KMS-11 (cell line): ENCODE results near the gene ITPR1.

ENCODE experiments used
- H2AFZ ChIP-seq: fragments of 200-600 bp; sonication (generic); 2 replicates; pipeline ENCODE4 v1.6.1; 2016; ENCODE audit warnings: antibody characterized with exemption, mixed run types, low read depth
- H3K27ac ChIP-seq: fragments of 200-600 bp; sonication (generic); 2 replicates; pipeline ENCODE4 v1.6.1; 2016; ENCODE audit warnings: mild to moderate bottlenecking, mixed run types
- H3K27me3 ChIP-seq: fragments of 200-600 bp; sonication (generic); 2 replicates; pipeline ENCODE4 v1.6.1; 2017; ENCODE audit warnings: mild to moderate bottlenecking, low read depth, mixed run types, moderate library complexity; ENCODE audit not compliant: insufficient read depth
- H3K36me3 ChIP-seq: fragments of 200-600 bp; sonication (generic); 2 replicates; pipeline ENCODE4 v1.6.1; 2017; ENCODE audit warnings: mild to moderate bottlenecking, mixed run types; ENCODE audit not compliant: insufficient read depth
- H3K4me1 ChIP-seq: fragments of 200-600 bp; sonication (generic); 2 replicates; pipeline ENCODE4 v1.6.1; 2016; ENCODE audit warnings: mild to moderate bottlenecking, low read depth, mixed run types; ENCODE audit not compliant: poor library complexity, severe bottlenecking
- H3K4me2 ChIP-seq: fragments of 200-600 bp; sonication (generic); 2 replicates; pipeline ENCODE4 v1.7.0; 2016; ENCODE audit warnings: mild to moderate bottlenecking, mixed run types
- H3K4me3 ChIP-seq: fragments of 200-600 bp; sonication (generic); IDR thresholded peaks from 2 replicates; pipeline ENCODE4 v1.6.1; 2017; ENCODE audit warnings: low read depth, low read length, mixed read lengths; ENCODE audit not compliant: insufficient read depth
- H3K79me2 ChIP-seq: fragments of 200-600 bp; sonication (generic); 2 replicates; pipeline ENCODE4 v1.6.1; 2016; ENCODE audit warnings: low read depth, mixed run types; ENCODE audit not compliant: insufficient read depth
- H3K9ac ChIP-seq: fragments of 200-600 bp; sonication (generic); 2 replicates; pipeline ENCODE4 v1.6.1; 2016; ENCODE audit warnings: mild to moderate bottlenecking, mixed run types
- H4K20me1 ChIP-seq: fragments of 200-600 bp; sonication (generic); 2 replicates; pipeline ENCODE4 v1.6.1; 2016; ENCODE audit warnings: mild to moderate bottlenecking, mixed run types; ENCODE audit not compliant: insufficient read depth
- TF ChIP-seq, protein P1 (sequence below): fragments of 200-600 bp; sonication (generic); conservative IDR thresholded peaks from 2 replicates; pipeline ENCODE4 v1.6.1; 2017; ENCODE audit warnings: low read depth, mild to moderate bottlenecking, antibody characterized with exemption, low read length, moderate library complexity, mixed read lengths

ITPR1 gene

DNA sequence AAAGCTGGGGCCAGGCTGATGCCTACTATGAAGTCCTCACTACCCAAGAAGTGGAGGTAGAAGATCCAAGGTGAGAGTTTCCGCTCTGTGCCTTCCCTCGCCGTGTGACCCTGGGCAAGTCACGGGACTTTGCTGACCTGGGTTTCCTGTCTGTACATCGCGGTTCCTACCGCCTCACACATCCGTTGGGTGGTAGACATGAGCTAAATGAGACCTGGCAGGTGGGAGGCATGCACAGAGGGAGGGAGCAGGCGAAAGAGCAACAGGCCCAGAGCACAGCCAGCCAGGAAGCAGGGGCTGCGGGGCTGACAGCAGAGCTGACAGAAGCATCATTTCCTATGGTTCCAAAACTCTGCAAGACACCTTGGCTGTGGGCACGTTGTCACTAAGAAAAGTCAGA, 328.8 kb downstream of the ITPR1 start:
- Histone ChIP-seq H3K4me1 (no peaks in the 10 kb centered on the region), H4K20me1 (no peaks in the 10 kb centered on the region)

DNA sequence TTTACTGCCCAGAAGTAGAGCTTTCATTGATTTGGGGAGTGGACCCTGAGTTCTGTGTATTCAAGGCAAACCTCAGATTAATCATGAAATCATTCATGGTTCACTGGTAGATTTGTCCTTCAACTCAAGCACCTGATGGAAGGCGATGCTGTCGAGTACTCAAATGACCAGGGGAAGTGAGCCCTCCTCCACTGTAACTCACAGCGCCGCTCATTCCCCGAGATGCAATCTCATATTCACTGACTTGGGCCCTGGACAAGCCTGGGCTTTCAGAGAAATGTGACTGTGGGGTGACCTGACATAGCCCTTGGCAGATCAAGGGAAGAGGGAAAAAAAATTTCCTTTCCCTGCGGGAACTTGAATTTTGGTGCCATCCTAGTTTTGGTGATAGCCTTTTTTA, 329.4 kb downstream of the ITPR1 start:
- Histone ChIP-seq H3K4me3 (no peak overlapping the region), H3K36me3 (no peaks in the 10 kb centered on the region), H4K20me1 (no peaks in the 10 kb centered on the region), H3K9ac (no peak overlapping the region), H3K4me1 (no peaks in the 10 kb centered on the region), H3K79me2 (no peaks in the 10 kb centered on the region), H3K4me2 (no peak overlapping the region), H2AFZ (no peak overlapping the region), H3K27me3 (no peaks in the 10 kb centered on the region), H3K27ac (no peak overlapping the region)
- TF ChIP-seq, protein P1, sequence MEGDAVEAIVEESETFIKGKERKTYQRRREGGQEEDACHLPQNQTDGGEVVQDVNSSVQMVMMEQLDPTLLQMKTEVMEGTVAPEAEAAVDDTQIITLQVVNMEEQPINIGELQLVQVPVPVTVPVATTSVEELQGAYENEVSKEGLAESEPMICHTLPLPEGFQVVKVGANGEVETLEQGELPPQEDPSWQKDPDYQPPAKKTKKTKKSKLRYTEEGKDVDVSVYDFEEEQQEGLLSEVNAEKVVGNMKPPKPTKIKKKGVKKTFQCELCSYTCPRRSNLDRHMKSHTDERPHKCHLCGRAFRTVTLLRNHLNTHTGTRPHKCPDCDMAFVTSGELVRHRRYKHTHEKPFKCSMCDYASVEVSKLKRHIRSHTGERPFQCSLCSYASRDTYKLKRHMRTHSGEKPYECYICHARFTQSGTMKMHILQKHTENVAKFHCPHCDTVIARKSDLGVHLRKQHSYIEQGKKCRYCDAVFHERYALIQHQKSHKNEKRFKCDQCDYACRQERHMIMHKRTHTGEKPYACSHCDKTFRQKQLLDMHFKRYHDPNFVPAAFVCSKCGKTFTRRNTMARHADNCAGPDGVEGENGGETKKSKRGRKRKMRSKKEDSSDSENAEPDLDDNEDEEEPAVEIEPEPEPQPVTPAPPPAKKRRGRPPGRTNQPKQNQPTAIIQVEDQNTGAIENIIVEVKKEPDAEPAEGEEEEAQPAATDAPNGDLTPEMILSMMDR = no peak

More for the DNA sequence above, 328.8 kb downstream of the ITPR1 start:
- H3K4me3 ChIP-seq = no peak overlapping the region
- H3K4me2 ChIP-seq = no peak overlapping the region
- no peaks in the 10 kb centered on the region for H3K79me2 ChIP-seq
- H3K9ac ChIP-seq = no peak overlapping the region
- no peaks in the 10 kb centered on the region for H3K36me3 ChIP-seq
- TF ChIP-seq, protein P1 = no peak
- no peaks in the 10 kb centered on the region for H3K27me3 ChIP-seq
- no peak overlapping the region for H3K27ac ChIP-seq
- H2AFZ ChIP-seq = no peak overlapping the region

DNA sequence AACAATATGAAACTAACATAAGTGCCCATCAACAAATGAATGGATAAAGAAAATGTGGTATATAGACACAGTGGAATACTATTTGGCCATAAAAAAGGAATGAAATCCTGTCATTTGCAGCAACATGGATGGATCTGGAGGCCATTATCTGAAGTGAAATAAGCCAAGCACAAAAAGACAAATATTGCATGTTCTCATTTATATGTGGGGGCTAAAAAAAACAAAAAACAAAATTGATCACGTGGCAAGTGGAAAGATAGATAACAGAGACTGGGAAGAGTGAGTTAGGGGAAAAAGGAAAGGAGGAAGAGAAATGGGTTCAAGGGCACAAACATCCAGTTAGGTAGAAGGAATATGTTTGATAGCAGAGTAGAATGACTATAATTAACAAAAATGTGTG, 330.2 kb downstream of the ITPR1 start:
- Histone ChIP-seq H3K4me3 (no peak overlapping the region), H3K79me2 (no peaks in the 10 kb centered on the region), H3K4me1 (no peaks in the 10 kb centered on the region), H3K9ac (no peak overlapping the region), H3K27me3 (no peaks in the 10 kb centered on the region), H2AFZ (no peak overlapping the region), H3K36me3 (no peaks in the 10 kb centered on the region), H3K4me2 (no peak overlapping the region), H3K27ac (no peak overlapping the region), H4K20me1 (no peaks in the 10 kb centered on the region)
- TF ChIP-seq, protein P1 = no peak

DNA sequence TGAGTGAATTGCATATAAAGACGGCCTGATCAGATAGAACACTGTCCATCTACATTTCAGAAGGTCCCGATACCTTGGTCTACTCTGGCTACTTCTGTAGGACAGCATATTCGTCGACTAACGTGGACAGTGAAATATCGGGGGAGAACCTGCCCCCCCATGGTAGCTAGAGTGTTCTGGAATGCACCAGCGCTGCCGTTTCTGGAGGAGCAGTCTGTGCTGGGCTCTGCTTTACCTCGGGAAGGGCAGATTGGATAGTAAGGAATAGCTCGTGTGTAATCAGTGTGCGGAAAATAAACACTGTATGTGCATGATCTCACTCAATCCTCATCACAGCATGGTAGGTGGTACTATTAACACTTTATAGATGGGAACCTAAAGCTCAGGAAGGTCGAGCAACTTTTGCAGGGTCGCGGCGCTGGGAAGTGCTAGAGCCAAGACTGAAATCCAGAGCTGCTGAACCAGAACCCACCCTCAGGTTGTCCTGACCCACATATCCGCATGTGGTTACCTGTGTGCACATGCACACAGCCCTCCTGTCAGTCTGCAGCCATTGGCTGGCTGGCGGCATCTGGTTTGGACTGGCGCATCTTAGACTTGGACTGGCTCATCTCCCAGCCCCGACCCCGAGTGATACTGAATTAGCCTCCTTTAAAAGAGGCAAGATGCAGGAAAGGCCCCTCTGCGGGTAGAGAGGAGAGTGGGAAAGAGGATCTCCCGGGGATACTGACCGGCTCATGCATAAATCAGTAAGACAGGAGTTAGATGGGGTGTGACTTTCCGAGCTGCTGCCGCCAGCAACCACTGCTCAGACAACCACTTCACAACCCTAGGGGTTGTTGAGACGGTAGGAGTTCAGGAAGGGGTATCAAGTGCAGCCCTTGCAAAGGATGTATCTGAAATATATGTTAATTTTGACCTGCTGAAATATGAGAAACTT, 331.1 kb downstream of the ITPR1 start:
- no peaks in the 10 kb centered on the region for H3K27me3 ChIP-seq
- no peak overlapping the region for H3K27ac ChIP-seq
- H3K4me1 ChIP-seq = peaks cover 7% of the 10 kb centered on the region
- H2AFZ ChIP-seq = no peak overlapping the region
- H3K9ac ChIP-seq = no peak overlapping the region
- H3K4me2 ChIP-seq = no peak overlapping the region
- no peaks in the 10 kb centered on the region for H4K20me1 ChIP-seq
- no peak overlapping the region for H3K4me3 ChIP-seq
- no peaks in the 10 kb centered on the region for H3K79me2 ChIP-seq
- H3K36me3 ChIP-seq = no peaks in the 10 kb centered on the region
- TF ChIP-seq, protein P1 = no peak
